Islet precursor cell (in vitro differentiated cells): Measurements from ENCODE around the gene B3GAT2.

ENCODE experiments used
- DNase-seq: peaks from one replicate; pipeline ENCODE4 v3.0.0-alpha.2; 2018

The B3GAT2 gene

GRCh38 chr6:70841112-70841511 lies 115.7 kb downstream of the B3GAT2 start:
- DNase-seq = no peak

GRCh38 chr6:70839286-70840266 lies 117.3 kb downstream of the B3GAT2 start:
- DNase-seq = no peak

GRCh38 chr6:70838907-70839285 lies 118.0 kb downstream of the B3GAT2 start:
- no peak for DNase-seq

DNA sequence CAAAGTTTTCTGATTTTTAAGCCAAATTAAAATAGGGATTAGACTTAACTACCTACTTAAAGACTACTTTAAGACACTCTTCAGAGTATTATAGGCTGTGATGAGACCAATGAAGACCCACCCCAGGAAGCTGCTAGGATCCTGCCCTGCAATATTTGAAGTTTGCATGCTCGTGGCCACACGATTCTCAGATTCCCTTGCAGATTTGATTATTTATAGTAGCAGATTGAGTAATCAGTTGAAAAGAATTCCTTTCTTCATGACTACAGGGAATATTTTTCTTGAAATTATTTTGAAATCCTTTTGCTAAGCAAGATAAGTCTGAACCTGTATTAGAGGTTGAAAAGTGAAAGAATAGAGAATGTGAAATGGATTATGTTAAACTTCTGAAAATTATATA lies 122.3 kb downstream of the B3GAT2 start:
- no peak for DNase-seq

DNA sequence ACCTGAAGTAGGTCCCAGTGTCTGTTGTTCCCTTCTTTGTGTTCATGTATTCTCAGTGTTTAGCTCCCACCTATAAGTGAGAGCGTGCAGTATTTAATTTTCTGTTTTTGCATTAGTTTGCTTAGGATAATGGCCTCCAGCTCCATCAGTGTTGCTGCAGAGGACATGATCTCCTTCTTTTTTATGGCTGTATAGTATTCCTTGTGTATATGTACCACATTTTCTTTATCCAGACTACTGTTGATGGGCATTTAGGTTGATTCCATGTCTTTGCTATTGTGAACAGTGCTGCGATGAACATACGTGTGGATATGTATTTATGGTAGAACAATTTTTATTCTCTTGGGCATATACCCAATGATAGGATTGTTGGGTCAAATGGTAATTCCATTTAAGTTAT lies 125.4 kb downstream of the B3GAT2 start:
- DNase-seq = no peak

DNA sequence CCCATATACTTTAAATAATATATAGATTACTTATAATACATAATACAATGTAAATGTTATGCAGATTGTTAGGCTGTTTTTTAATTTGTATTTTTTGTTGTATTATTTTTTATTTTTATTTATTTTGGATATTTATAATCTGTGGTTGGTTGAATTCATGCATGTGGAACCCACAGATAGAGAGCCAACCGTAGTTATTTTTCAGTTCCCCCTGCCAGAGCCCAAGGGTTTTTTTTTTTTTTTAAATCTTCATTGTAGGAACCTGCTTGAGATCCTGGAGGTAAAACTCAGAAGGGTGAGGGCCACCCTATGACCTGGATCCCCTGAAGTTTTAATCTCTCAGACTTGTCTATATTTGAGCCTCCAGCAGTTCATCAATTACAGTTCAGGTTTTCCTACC lies 133.2 kb downstream of the B3GAT2 start:
- DNase-seq = no peak

GRCh38 chr6:70821751-70822150 lies 135.1 kb downstream of the B3GAT2 start:
- DNase-seq = no peak

DNA sequence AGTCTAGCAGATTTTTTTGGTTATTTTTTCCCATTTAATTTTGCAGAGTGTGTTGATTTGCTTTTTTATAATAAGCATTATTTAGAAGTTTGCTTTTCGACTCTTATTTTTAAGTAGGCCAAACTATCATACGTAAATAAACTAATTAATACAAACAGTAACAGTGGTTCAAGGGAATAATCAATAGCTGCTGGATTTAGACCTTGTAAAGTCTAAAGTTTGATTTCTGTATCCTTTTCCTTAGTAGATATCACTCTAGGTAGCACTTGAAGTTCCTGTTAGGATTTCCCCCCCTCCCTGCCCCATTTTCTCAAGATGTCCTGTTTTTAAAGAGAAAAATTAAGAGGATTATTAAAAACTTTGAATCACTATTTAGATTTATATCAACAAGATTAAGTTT lies 136.1 kb downstream of the B3GAT2 start:
- no peak for DNase-seq

DNA sequence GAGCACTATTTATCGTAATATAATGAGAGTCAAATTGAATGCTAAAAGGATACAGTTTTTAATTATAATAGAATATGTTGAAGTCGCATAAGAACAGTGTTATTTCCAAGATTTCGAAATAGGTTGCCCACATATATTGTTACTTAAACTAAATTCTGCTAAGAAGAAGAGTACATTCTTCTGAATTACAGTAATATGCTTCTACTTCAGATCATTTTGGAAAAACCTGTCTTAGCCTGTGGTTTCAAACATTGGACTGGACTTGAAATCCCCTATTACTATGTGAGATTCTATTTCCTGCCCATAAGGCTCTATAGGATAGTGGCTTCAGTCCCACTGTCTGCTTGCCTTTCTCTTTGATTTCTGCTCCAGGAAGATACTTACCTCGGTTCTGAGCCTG lies 137.2 kb downstream of the B3GAT2 start:
- no peak for DNase-seq

DNA sequence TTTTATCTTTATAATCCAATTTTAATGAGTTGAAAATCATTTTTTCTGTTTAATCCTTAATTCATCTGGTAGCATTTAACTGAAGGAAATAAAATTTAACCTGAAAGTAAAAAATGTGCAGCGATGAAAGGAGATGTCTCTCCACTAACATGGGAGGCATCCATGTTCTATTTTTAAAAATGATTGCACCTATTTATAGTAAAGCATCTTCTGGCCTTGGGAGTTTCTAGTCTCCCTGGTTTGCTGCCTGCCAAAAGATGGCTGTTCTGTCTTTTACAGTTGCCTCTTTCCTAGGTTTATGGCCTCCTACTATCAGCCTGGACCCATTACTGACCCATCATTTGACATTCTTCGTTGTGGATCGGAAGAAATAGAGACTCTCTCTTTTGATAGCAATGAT lies 143.0 kb downstream of the B3GAT2 start:
- DNase-seq = no peak

- no peak for DNase-seq
Observed at GRCh38 chr6:70811788-70812187, 145.1 kb downstream of the B3GAT2 start.
